T-cell (primary cell): ENCODE results near the gene CT55. TPM values are rescaled to one million over a fixed set of nuclear protein-coding genes. Genes with fewer than 3 reads are reported as not detected.

Experiments used
- ATAC-seq, 4 experiments: fragments of 200-7000 bp in 3 of 4; fragments of 150-1000 bp in 1 of 4; cut with Tn5 transposase; replicated peaks in 1 of 4; 1 replicate in 3 of 4; 2 replicates in 1 of 4; pipeline ENCODE4 v1.10.0; 2021; ENCODE audit warnings: moderate library complexity in 3 of 4, mild to moderate bottlenecking in 2 of 4, moderate number of reproducible peaks in 1 of 4
- CTCF ChIA-PET, 2 donors: fragments of 300-600 bp; sonication (Branson Sonifier 250); formaldehyde crosslinking; loops; one replicate each; lab custom pipeline; 2022; ENCODE audit warnings: antibody characterized with exemption in 2 of 2; lab: Charles Lee
- POLR2A ChIA-PET, 2 donors: fragments of 300-600 bp; sonication (Branson Sonifier 250); formaldehyde crosslinking; loops; one replicate each; lab custom pipeline; 2022; ENCODE audit warnings: antibody characterized with exemption in 2 of 2; lab: Charles Lee
- DNase-seq, 35 experiments: peaks; one replicate each; pipeline versions ENCODE4 v3.0.0 to v3.0.0-alpha.2; 2013 to 2023
- H3K27ac ChIP-seq: one replicate; pipeline ENCODE4 v1.5.1; 2013; ENCODE audit warnings: low read length
- H3K27me3 ChIP-seq, 2 experiments: replicated peaks in 1 of 2; 1 replicate in 1 of 2; 2 replicates in 1 of 2; pipeline versions ENCODE4 v1.6.1 to v1.7.0; 2013; ENCODE audit warnings: low read length in 1 of 2, mixed read lengths in 1 of 2; ENCODE audit not compliant: control insufficient read depth in 2 of 2, insufficient read depth in 2 of 2; ENCODE audit errors: extremely low read depth in 1 of 2
- H3K36me3 ChIP-seq, 2 donors: 1 replicate in 1 of 2; 2 replicates in 1 of 2; pipeline versions ENCODE4 v1.6.1 to v1.7.0; 2013; ENCODE audit warnings: low read length in 1 of 2; ENCODE audit not compliant: control insufficient read depth in 2 of 2, insufficient read depth in 1 of 2; ENCODE audit errors: extremely low read depth in 1 of 2
- H3K4me1 ChIP-seq, 2 experiments: 1 replicate in 1 of 2; 2 replicates in 1 of 2; pipeline versions ENCODE4 v1.6.1 to v1.7.0; 2013; ENCODE audit warnings: low read length in 2 of 2, mixed read lengths in 1 of 2; ENCODE audit not compliant: insufficient read depth in 2 of 2, control insufficient read depth in 1 of 2; ENCODE audit errors: extremely low read depth in 1 of 2
- H3K4me3 ChIP-seq, 2 donors: 1 replicate in 1 of 2; 2 replicates in 1 of 2; pipeline versions ENCODE4 v1.5.1 to v1.7.0; 2013; ENCODE audit warnings: mild to moderate bottlenecking in 2 of 2, low read length in 1 of 2, moderate library complexity in 1 of 2; ENCODE audit not compliant: control insufficient read depth in 1 of 2; ENCODE audit errors: extremely low read depth in 1 of 2
- H3K9me3 ChIP-seq: 2 replicates; pipeline ENCODE4 v1.7.0; 2013
- H3K27ac Mint-ChIP-seq, 2 donors: one replicate each; pipeline ENCODE4 v1.8.0; 2020 to 2021; ENCODE audit warnings: mild to moderate bottlenecking in 2 of 2, mixed read lengths in 2 of 2
- H3K27me3 Mint-ChIP-seq, 2 donors: one replicate each; pipeline ENCODE4 v1.8.0; 2021 to 2022; ENCODE audit warnings: mixed read lengths in 2 of 2
- H3K36me3 Mint-ChIP-seq: one replicate; pipeline ENCODE4 v1.8.0; 2021; ENCODE audit warnings: mixed read lengths
- H3K4me1 Mint-ChIP-seq, 3 donors: one replicate each; pipeline ENCODE4 v1.8.0; 2020 to 2022; ENCODE audit warnings: mixed read lengths in 3 of 3, mild to moderate bottlenecking in 1 of 3
- H3K4me3 Mint-ChIP-seq, 3 donors: one replicate each; pipeline ENCODE4 v1.8.0; 2020 to 2022; ENCODE audit warnings: mild to moderate bottlenecking in 3 of 3, mixed read lengths in 3 of 3, moderate library complexity in 3 of 3
- H3K9me3 Mint-ChIP-seq, 3 donors: one replicate each; pipeline ENCODE4 v1.8.0; 2020 to 2022; ENCODE audit warnings: mixed read lengths in 3 of 3
- WGBS: methylation state at CpG from one replicate; pipeline ENCODE4 v1.1.5; 2013; ENCODE audit warnings: missing lambda C conversion rate; ENCODE audit not compliant: insufficient coverage; 5-methylcytosine and 5-hydroxymethylcytosine counted together
- total RNA-seq, 35 experiments: library from RNA in 6 of 35; stranded (reverse) in 6 of 35; fragments of 120-200 nt in 1 of 35; gene quantifications; one replicate each; pipeline versions ENCODE4 v1.2.1 to v1.2.4 and lab custom pipeline; 2013 to 2026

The CT55 gene
- total RNA-seq, 5 donors from 2014 or later (not counting 1 experiment from before 2014, with no cell fraction given), result not detected

DNA sequence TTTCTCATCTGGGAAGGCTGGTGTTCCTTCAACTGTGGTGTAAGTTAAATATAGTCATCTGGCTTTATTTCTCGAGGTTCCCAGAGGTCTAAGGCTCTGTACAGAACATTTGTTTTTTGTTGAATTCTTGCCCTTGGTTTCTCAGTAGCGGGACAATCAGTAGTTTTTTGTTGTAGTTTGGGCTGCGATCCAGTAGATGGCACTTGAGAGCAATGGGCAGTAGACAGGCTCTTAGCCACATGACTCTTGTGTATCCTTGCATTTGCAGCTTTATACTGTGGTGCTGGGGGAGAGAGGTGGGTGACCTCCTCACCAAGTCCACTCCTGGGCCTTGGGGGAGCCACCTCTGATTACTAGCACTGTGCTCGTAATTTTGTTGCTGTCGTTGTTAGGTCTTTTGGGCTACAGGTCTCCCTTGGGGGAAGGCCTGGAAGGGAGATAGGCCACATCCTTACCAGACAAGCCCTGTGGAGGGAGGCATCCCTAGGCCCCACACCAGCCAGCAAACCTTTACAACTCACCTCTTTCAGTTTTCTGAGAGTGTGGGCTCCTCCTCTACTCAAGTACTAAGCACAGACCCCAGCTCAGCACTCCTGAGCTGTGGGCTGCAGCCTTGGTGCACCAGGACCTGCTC, 59.0 kb downstream of the CT55 start:
- ChIA-PET CTCF (interaction anchor here in 1 of 2 donors (0.6 kb wide), 1 partner anchor 455 kb away, joined by 3 read pairs; no protein-coding TSS in a partner anchor), POLR2A (no interaction called here)
- Mint-ChIP-seq H3K27ac (no peak overlapping the region), H3K36me3 (no peaks in the 10 kb centered on the region), H3K4me3 (no peak overlapping the region), H3K27me3 (peaks cover 13 to 34% of the 10 kb centered on the region in 2 donors), H3K9me3 (no peaks in the 10 kb centered on the region), H3K4me1 (no peaks in the 10 kb centered on the region)
- no peaks in the 10 kb centered on the region for H3K9me3 ChIP-seq
- DNase-seq (peak in 14 of 35 experiments; percentile 5 to 60 (median 24)), ATAC-seq (peak in 3 of 4 experiments; percentile 40 to 65 (median 47))
- no CpG with 5 or more reads among the region's 5 CpGs for WGBS
- H3K27ac ChIP-seq, result no peak overlapping the region
- peaks cover 0 to 7% of the 10 kb centered on the region in 2 experiments for H3K27me3 ChIP-seq
- H3K36me3 ChIP-seq, result no peaks in the 10 kb centered on the region
- no peak overlapping the region for H3K4me3 ChIP-seq
- H3K4me1 ChIP-seq, result no peaks in the 10 kb centered on the region

DNA sequence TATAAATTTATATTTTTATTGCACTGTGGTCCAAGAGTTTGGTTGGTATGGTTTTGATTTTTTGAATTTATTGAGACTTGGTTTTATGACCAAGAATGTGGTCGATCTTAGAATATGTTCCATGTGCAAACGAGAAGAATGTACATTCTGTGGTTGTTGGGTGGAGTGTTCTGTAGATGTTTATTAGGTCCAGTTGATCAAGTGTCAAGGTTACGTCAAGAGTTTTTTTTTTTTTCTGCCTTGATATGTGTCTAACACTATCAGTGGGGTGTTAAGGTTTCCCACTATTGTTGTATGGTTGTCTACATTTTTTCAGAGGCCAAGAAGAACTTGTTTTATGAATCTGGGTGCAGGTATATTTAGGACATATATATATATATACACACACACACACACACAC, 61.6 kb downstream of the CT55 start:
- Mint-ChIP-seq H3K4me3 (no peak overlapping the region), H3K36me3 (no peaks in the 10 kb centered on the region), H3K9me3 (no peaks in the 10 kb centered on the region), H3K27me3 (peaks cover 15 to 50% of the 10 kb centered on the region in 2 donors), H3K4me1 (no peaks in the 10 kb centered on the region), H3K27ac (no peak overlapping the region)
- 67% methylated on average over 1 of the region's 3 CpGs for WGBS
- Histone ChIP-seq H3K9me3 (no peaks in the 10 kb centered on the region), H3K4me3 (no peak overlapping the region), H3K27me3 (peaks cover 0 to 7% of the 10 kb centered on the region in 2 experiments), H3K27ac (no peak overlapping the region), H3K4me1 (no peaks in the 10 kb centered on the region), H3K36me3 (no peaks in the 10 kb centered on the region)
- no peak for ATAC-seq
- POLR2A ChIA-PET, result no interaction called here
- DNase-seq, result no peak
- CTCF ChIA-PET, result no interaction called here

Other genes with a start within 250 kb of the CT55 start
- not detected for gene SMIM10, start 180.4 kb downstream of the CT55 start, total RNA-seq
- gene RTL8B, start 148.9 kb downstream of the CT55 start, total RNA-seq, result under 1 TPM in 4 of 5 donors, not detected in 1; 0.13 to 0.43 (median 0.34) TPM
- gene RTL8C, start 139.0 kb downstream of the CT55 start, total RNA-seq, result 10 to 100 TPM in 4 of 5 donors, 1 to 10 TPM in 1; 7.7 to 27.9 (median 20.7) TPM
- 10 to 100 TPM in 3 of 5 donors, 1 to 10 TPM in 2; 8.0 to 23.5 (median 18.5) TPM for gene RTL8A, start 119.3 kb downstream of the CT55 start, total RNA-seq
- gene SMIM10L2B, start 72.7 kb downstream of the CT55 start, total RNA-seq, result under 1 TPM; 0.36 to 0.89 (median 0.60) TPM
- gene ETDB, start 50.9 kb downstream of the CT55 start, total RNA-seq, result not detected
- gene ETDA, start 80.7 kb upstream of the CT55 start, total RNA-seq, result not detected
- gene ETDC, start 138.1 kb upstream of the CT55 start, total RNA-seq, result not detected
- gene ZNF75D, start 172.7 kb upstream of the CT55 start, total RNA-seq, result 10 to 100 TPM; 10.2 to 16.9 (median 15.2) TPM
- 1 to 10 TPM; 2.5 to 8.1 (median 6.6) TPM for gene ZNF449, start 173.4 kb upstream of the CT55 start, total RNA-seq